CD14-positive monocyte (primary cell): ENCODE results near the gene STON2. TPM values are rescaled to one million over a fixed set of nuclear protein-coding genes. Genes with fewer than 3 reads are reported as not detected.
A peak's percentile ranks its signal among the peaks of the same experiment; 100 is the strongest.

Experiments
- DNase-seq, 3 donors: peaks; one replicate each; pipeline ENCODE4 v3.0.0-alpha.2; 2011 to 2022
- H2AFZ ChIP-seq: 2 replicates; pipeline ENCODE4 v1.6.0; 2012; ENCODE audit warnings: mild to moderate bottlenecking, low read depth, low read length, inconsistent platforms; ENCODE audit not compliant: insufficient read depth, poor library complexity, severe bottlenecking
- H3K27ac ChIP-seq, 2 donors: 1 replicate in 1 of 2; 2 replicates in 1 of 2; pipeline ENCODE4 v1.5.1; 2012 to 2013; ENCODE audit warnings: low read length in 2 of 2, control low read depth in 1 of 2, inconsistent platforms in 1 of 2, low read depth in 1 of 2, mild to moderate bottlenecking in 1 of 2
- H3K27me3 ChIP-seq, 2 donors: one replicate each; pipeline versions ENCODE4 v1.6.0 to v1.6.1; 2011 to 2013; ENCODE audit warnings: low read length in 2 of 2; ENCODE audit not compliant: control insufficient read depth in 2 of 2, insufficient read depth in 2 of 2
- H3K36me3 ChIP-seq, 2 donors: replicated peaks in 1 of 2; 1 replicate in 1 of 2; 2 replicates in 1 of 2; pipeline versions ENCODE4 v1.5.1 to v1.6.1; 2012 to 2013; ENCODE audit warnings: low read length in 2 of 2, control low read depth in 1 of 2, inconsistent platforms in 1 of 2, mild to moderate bottlenecking in 1 of 2; ENCODE audit not compliant: insufficient read depth in 2 of 2, control insufficient read depth in 1 of 2
- H3K4me1 ChIP-seq, 2 donors: 1 replicate in 1 of 2; 2 replicates in 1 of 2; pipeline versions ENCODE4 v1.5.1 to v1.6.1; 2012 to 2013; ENCODE audit warnings: low read length in 2 of 2, control low read depth in 1 of 2, inconsistent platforms in 1 of 2, mild to moderate bottlenecking in 1 of 2, moderate library complexity in 1 of 2; ENCODE audit not compliant: insufficient read depth in 2 of 2, control insufficient read depth in 1 of 2
- H3K4me2 ChIP-seq: replicated peaks from 2 replicates; pipeline ENCODE3; 2012; ENCODE audit warnings: low read length, moderate library complexity, mild to moderate bottlenecking; ENCODE audit not compliant: poor library complexity, severe bottlenecking; ENCODE audit errors: extremely low read depth
- H3K4me3 ChIP-seq, 3 experiments: fragments of 200-600 bp in 1 of 3; sonication (generic) in 1 of 3; replicated peaks in 1 of 3; 1 replicate in 2 of 3; 2 replicates in 1 of 3; pipeline ENCODE4 v1.5.1; 2011 to 2013; ENCODE audit warnings: low read length in 3 of 3, mild to moderate bottlenecking in 3 of 3, control low read depth in 2 of 3, low read depth in 2 of 3, inconsistent platforms in 1 of 3, moderate library complexity in 1 of 3
- H3K79me2 ChIP-seq: 2 replicates; pipeline ENCODE4 v1.6.0; 2012; ENCODE audit warnings: mild to moderate bottlenecking, control low read depth, inconsistent platforms, low read length, moderate library complexity; ENCODE audit not compliant: insufficient read depth
- H3K9ac ChIP-seq: 2 replicates; pipeline ENCODE4 v1.6.0; 2017; ENCODE audit warnings: low read length, mild to moderate bottlenecking; ENCODE audit not compliant: insufficient read depth, poor library complexity, severe bottlenecking
- H3K9me3 ChIP-seq, 2 donors: replicated peaks in 1 of 2; 1 replicate in 1 of 2; 2 replicates in 1 of 2; pipeline versions ENCODE4 v1.5.1 to v1.6.1; 2012 to 2013; ENCODE audit warnings: low read length in 2 of 2, control low read depth in 1 of 2; ENCODE audit not compliant: control insufficient read depth in 1 of 2, insufficient read depth in 1 of 2
- H4K20me1 ChIP-seq: 2 replicates; pipeline ENCODE4 v1.6.0; 2012; ENCODE audit warnings: mild to moderate bottlenecking, low read length, control low read depth, moderate library complexity; ENCODE audit not compliant: insufficient read depth
- H3K27ac Mint-ChIP-seq, 7 donors: one replicate each; pipeline ENCODE4 v1.8.0; 2020; ENCODE audit warnings: mild to moderate bottlenecking in 7 of 7, mixed read lengths in 7 of 7, moderate library complexity in 6 of 7, inconsistent platforms in 2 of 7
- H3K27me3 Mint-ChIP-seq, 3 donors: one replicate each; pipeline ENCODE4 v1.8.0; 2021 to 2022; ENCODE audit warnings: low read depth in 3 of 3, mild to moderate bottlenecking in 3 of 3, mixed read lengths in 3 of 3, moderate library complexity in 3 of 3, inconsistent platforms in 1 of 3
- H3K36me3 Mint-ChIP-seq, 2 donors: one replicate each; pipeline ENCODE4 v1.8.0; 2020; ENCODE audit warnings: mixed read lengths in 2 of 2, inconsistent platforms in 1 of 2, mild to moderate bottlenecking in 1 of 2
- H3K4me1 Mint-ChIP-seq: one replicate; pipeline ENCODE4 v1.8.0; 2020; ENCODE audit warnings: mild to moderate bottlenecking, mixed read lengths
- H3K4me3 Mint-ChIP-seq, 2 donors: one replicate each; pipeline ENCODE4 v1.8.0; 2020; ENCODE audit warnings: mild to moderate bottlenecking in 2 of 2, mixed read lengths in 2 of 2, moderate library complexity in 1 of 2
- H3K9me3 Mint-ChIP-seq, 7 donors: one replicate each; pipeline ENCODE4 v1.8.0; 2020 to 2022; ENCODE audit warnings: mixed read lengths in 7 of 7, mild to moderate bottlenecking in 6 of 7, moderate library complexity in 6 of 7, inconsistent platforms in 2 of 7
- whole genome bisulfite sequencing: methylation state at CpG from one replicate; pipeline ENCODE4 v1.1.5; 2013; ENCODE audit warnings: missing lambda C conversion rate; ENCODE audit not compliant: insufficient coverage; 5-methylcytosine and 5-hydroxymethylcytosine counted together
- intact Hi-C, 2 donors: fragments of 100-400 bp; cut with micrococcal nuclease; formaldehyde crosslinking; loops; one replicate each; pipeline versions ENCODE4 v1.15.0 to v1.15.1; 2023
- polyA plus RNA-seq, 3 donors: library from polyadenylated mRNA; depleted of rRNA in 1 of 3; unstranded in 2 of 3; stranded (reverse) in 1 of 3; fragments of 300-500 nt in 2 of 3; fragments of >200 nt in 1 of 3; fragmentation: Illumina TruSeq in 2 of 3; gene quantifications; 1 replicate in 2 of 3; 2 replicates in 1 of 3; pipeline ENCODE4 v1.2.3, GENCODE V29; 2012 to 2021
- TF ChIP-seq, protein P1 (sequence below): fragments of 200-600 bp; IDR thresholded peaks from one replicate; pipeline ENCODE4 v1.8.0; 2022; ENCODE audit warnings: antibody characterized with exemption, mild to moderate bottlenecking

The STON2 gene
- polyA plus RNA-seq, 3 donors = 1.6 to 3.2 (median 2.1) TPM

DNA sequence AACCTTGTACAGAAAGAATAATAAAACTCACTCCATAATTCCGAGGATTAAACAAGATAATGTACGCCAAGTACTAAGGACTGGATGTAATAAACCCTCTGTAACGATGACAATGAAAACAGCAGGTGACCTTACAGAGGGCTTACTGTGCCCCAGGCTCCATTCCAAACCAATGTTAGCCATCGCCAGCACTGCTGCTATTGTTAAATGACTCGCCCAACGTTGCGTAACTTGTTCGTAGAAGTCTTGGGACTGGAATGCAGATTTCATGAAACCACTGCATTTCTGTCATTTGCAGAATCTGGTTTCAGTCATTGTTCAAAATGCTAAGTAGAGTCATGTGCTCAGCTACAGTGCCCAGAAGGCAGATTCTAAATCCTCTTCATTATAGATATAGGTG is 728 bp upstream of the STON2 start:
- no peaks in the 10 kb centered on the region for H3K36me3 ChIP-seq
- intact Hi-C loops = loop anchor here in 1 of 2 donors (2.0 kb wide), 1 partner anchor 16 kb away; no protein-coding TSS in a partner anchor
- TF ChIP-seq, protein P1, sequence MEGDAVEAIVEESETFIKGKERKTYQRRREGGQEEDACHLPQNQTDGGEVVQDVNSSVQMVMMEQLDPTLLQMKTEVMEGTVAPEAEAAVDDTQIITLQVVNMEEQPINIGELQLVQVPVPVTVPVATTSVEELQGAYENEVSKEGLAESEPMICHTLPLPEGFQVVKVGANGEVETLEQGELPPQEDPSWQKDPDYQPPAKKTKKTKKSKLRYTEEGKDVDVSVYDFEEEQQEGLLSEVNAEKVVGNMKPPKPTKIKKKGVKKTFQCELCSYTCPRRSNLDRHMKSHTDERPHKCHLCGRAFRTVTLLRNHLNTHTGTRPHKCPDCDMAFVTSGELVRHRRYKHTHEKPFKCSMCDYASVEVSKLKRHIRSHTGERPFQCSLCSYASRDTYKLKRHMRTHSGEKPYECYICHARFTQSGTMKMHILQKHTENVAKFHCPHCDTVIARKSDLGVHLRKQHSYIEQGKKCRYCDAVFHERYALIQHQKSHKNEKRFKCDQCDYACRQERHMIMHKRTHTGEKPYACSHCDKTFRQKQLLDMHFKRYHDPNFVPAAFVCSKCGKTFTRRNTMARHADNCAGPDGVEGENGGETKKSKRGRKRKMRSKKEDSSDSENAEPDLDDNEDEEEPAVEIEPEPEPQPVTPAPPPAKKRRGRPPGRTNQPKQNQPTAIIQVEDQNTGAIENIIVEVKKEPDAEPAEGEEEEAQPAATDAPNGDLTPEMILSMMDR = no peak
- Mint-ChIP-seq H3K4me3 (peak overlapping the region in 1 of 2 donors; percentile 87), H3K27ac (peak overlapping the region; percentile 82 to 95 (median 92)), H3K27me3 (peaks cover 77 to 85% (median 77%) of the 10 kb centered on the region in 3 donors), H3K36me3 (peaks cover 4 to 22% of the 10 kb centered on the region in 2 donors), H3K4me1 (peaks cover 40% of the 10 kb centered on the region), H3K9me3 (peaks cover 4 to 22% (median 10%) of the 10 kb centered on the region in 7 donors)
- peak; percentile 81 to 92 (median 87) for DNase-seq
- H3K4me1 ChIP-seq = peaks cover 33 to 34% of the 10 kb centered on the region in 2 donors
- H3K27me3 ChIP-seq = peaks cover 69 to 73% of the 10 kb centered on the region in 2 donors
- H2AFZ ChIP-seq = no peak overlapping the region
- no peaks in the 10 kb centered on the region for H3K79me2 ChIP-seq
- peak overlapping the region in 1 of 3 experiments; percentile 20 for H3K4me3 ChIP-seq
- peaks cover 0 to 6% of the 10 kb centered on the region in 2 donors for H3K9me3 ChIP-seq
- peak overlapping the region in 1 of 2 donors; percentile 79 for H3K27ac ChIP-seq
- peak overlapping the region; percentile 52 for H3K4me2 ChIP-seq
- 25% methylated on average over 6 of the region's 8 CpGs for WGBS
- H4K20me1 ChIP-seq = peaks cover 3% of the 10 kb centered on the region
- H3K9ac ChIP-seq = no peak overlapping the region

DNA sequence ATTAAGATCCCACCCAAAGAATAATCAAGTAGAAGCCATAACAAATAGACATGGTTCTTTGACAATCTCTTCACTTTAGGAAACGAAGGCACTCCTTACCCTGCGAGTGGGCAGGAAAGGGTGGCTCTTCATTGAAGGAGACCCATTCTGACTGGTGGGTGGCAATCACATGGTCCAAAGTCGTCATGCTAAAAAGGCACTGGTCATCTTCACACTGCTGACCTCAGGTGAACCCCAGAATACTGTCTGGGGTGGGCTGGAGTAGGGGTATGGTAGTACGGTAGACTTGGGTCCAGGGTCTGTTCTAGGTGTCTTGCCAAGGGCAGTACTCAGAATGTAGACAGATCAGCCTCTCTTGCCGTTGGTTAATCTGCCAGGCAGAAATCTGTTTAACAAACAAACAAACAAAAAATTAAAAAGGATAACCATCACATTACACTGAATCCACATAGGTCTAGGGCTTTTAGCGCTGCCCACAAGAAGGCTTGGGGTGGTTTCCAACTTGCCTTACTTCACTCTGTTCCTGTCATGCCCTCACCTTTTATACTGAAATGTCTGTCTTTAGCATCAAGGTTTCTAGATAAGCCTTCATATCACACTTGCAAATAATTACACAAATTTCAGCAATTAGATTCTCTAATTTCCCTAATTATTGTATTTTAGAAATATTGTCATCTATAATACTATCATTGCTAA is 1.8 kb downstream of the STON2 start:
- peaks cover 40% of the 10 kb centered on the region for H3K4me1 Mint-ChIP-seq
- WGBS = 93% methylated on average over 4 of the region's 6 CpGs

More for the DNA sequence above, 1.8 kb downstream of the STON2 start:
- no peak for DNase-seq
- H3K79me2 ChIP-seq = no peaks in the 10 kb centered on the region
- peaks cover 4 to 16% of the 10 kb centered on the region in 2 donors for H3K36me3 Mint-ChIP-seq
- peaks cover 3% of the 10 kb centered on the region for H4K20me1 ChIP-seq
- H2AFZ ChIP-seq = no peak overlapping the region
- H3K9ac ChIP-seq = no peak overlapping the region
- peaks cover 0 to 21% (median 11%) of the 10 kb centered on the region in 7 donors for H3K9me3 Mint-ChIP-seq
- H3K27me3 ChIP-seq = peaks cover 53 to 65% of the 10 kb centered on the region in 2 donors
- peaks cover 64 to 72% (median 72%) of the 10 kb centered on the region in 3 donors for H3K27me3 Mint-ChIP-seq
- no peak overlapping the region for H3K4me3 ChIP-seq
- H3K4me2 ChIP-seq = no peak overlapping the region
- no peak overlapping the region for H3K27ac ChIP-seq
- intact Hi-C loops = loop anchor here in 1 of 2 donors (5.0 kb wide), 1 partner anchor 86 kb away; no protein-coding TSS in a partner anchor
- H3K27ac Mint-ChIP-seq = peak overlapping the region in 1 of 7 donors; percentile 27
- TF ChIP-seq, protein P1 = no peak
- peaks cover 33 to 34% of the 10 kb centered on the region in 2 donors for H3K4me1 ChIP-seq
- H3K4me3 Mint-ChIP-seq = peak overlapping the region in 1 of 2 donors; percentile 65
- H3K36me3 ChIP-seq = no peaks in the 10 kb centered on the region
- peaks cover 4 to 14% of the 10 kb centered on the region in 2 donors for H3K9me3 ChIP-seq
